ENCODE data around the gene GABRD. TPM values are rescaled to one million over a fixed set of nuclear protein-coding genes. Genes with fewer than 3 reads are reported as not detected.
A peak's percentile ranks its signal among the peaks of the same experiment; 100 is the strongest.

Gene GABRD
- total RNA-seq, 1 donor from 2014 or later = not detected

GRCh38 chr1:2018217-2019171, 651 bp upstream of the GABRD start:
- Mint-ChIP-seq H3K4me3 (ENCODE audit: unreplicated experiment) (peak overlapping the region; percentile 74), H3K9me3 (ENCODE audit: unreplicated experiment) (no peaks in the 10 kb centered on the region), H3K4me1 (ENCODE audit: low read depth, unreplicated experiment) (peaks cover 1% of the 10 kb centered on the region), H3K27me3 (ENCODE audit: low read depth, unreplicated experiment) (peaks cover 54% of the 10 kb centered on the region), H3K36me3 (ENCODE audit: low read depth, unreplicated experiment) (no peaks in the 10 kb centered on the region), H3K27ac (ENCODE audit: unreplicated experiment) (peak overlapping the region; percentile 18)
- DNase-seq (ENCODE audit: low read depth) (no peak), FAIRE-seq (no peak)
- Histone ChIP-seq H4K20me1 (ENCODE audit: insufficient read depth, low read length) (no peaks in the 10 kb centered on the region), H3K9me3 (ENCODE audit: insufficient read depth, low read depth, low read length) (no peaks in the 10 kb centered on the region), H3K79me2 (ENCODE audit: insufficient read depth, low read length) (no peaks in the 10 kb centered on the region), H3K27me3 (ENCODE audit: insufficient read depth, low read length) (peaks cover 36% of the 10 kb centered on the region), H3K9ac (ENCODE audit: low read length) (no peak overlapping the region), H3K27ac (ENCODE audit: low read depth, low read length) (no peak overlapping the region), H2AFZ (ENCODE audit: low read depth, low read length) (no peak overlapping the region), H3K36me3 (ENCODE audit: insufficient read depth, low read length) (no peaks in the 10 kb centered on the region), H3K4me2 (ENCODE audit: low read length) (no peak overlapping the region), H3K4me1 (ENCODE audit: insufficient read depth, low read length) (no peaks in the 10 kb centered on the region), H3K4me3 (ENCODE audit: insufficient read depth, low read depth, low read length) (no peak overlapping the region)
- TF ChIP-seq CTCF (IDR thresholded peaks at IDR 0.05; ENCODE audit: insufficient read depth, low read depth, low read length) (no peak), EZH2 (IDR thresholded peaks at IDR 0.05; ENCODE audit: insufficient read depth, low read length) (peak; percentile 38)

- H2AFZ ChIP-seq (ENCODE audit: low read depth, low read length) = no peak overlapping the region
- H3K36me3 ChIP-seq (ENCODE audit: insufficient read depth, low read length) = no peaks in the 10 kb centered on the region
- H3K27me3 ChIP-seq (ENCODE audit: insufficient read depth, low read length) = peaks cover 36% of the 10 kb centered on the region
- Mint-ChIP-seq H3K36me3 (ENCODE audit: low read depth, unreplicated experiment) (no peaks in the 10 kb centered on the region), H3K4me1 (ENCODE audit: low read depth, unreplicated experiment) (peaks cover 1% of the 10 kb centered on the region), H3K27ac (ENCODE audit: unreplicated experiment) (no peak overlapping the region), H3K4me3 (ENCODE audit: unreplicated experiment) (no peak overlapping the region), H3K9me3 (ENCODE audit: unreplicated experiment) (no peaks in the 10 kb centered on the region), H3K27me3 (ENCODE audit: low read depth, unreplicated experiment) (peaks cover 57% of the 10 kb centered on the region)
- H3K27ac ChIP-seq (ENCODE audit: low read depth, low read length) = no peak overlapping the region
- FAIRE-seq (no peak), DNase-seq (ENCODE audit: low read depth) (no peak)
- H3K9me3 ChIP-seq (ENCODE audit: insufficient read depth, low read depth, low read length) = no peaks in the 10 kb centered on the region
- no peaks in the 10 kb centered on the region for H3K4me1 ChIP-seq (ENCODE audit: insufficient read depth, low read length)
- peak; percentile 72 for TF ChIP-seq EZH2 (IDR thresholded peaks at IDR 0.05; ENCODE audit: insufficient read depth, low read length)
- TF ChIP-seq CTCF (IDR thresholded peaks at IDR 0.05; ENCODE audit: insufficient read depth, low read depth, low read length) = no peak
- H4K20me1 ChIP-seq (ENCODE audit: insufficient read depth, low read length) = no peaks in the 10 kb centered on the region
- no peak overlapping the region for H3K4me3 ChIP-seq (ENCODE audit: insufficient read depth, low read depth, low read length)
- H3K79me2 ChIP-seq (ENCODE audit: insufficient read depth, low read length) = no peaks in the 10 kb centered on the region
- H3K4me2 ChIP-seq (ENCODE audit: low read length) = peak overlapping the region; percentile 50
- H3K9ac ChIP-seq (ENCODE audit: low read length) = no peak overlapping the region
Measured at GRCh38 chr1:2019571-2020309, 595 bp downstream of the GABRD start.
